Measurements from ENCODE around the gene LTBP3.

Gene LTBP3

DNA sequence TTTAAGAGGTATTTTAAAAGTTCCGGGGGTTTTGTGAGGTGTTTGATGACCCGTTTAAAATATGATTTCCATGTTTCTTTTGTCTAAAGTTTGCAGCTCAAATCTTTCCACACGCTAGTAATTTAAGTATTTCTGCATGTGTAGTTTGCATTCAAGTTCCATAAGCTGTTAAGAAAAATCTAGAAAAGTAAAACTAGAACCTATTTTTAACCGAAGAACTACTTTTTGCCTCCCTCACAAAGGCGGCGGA, 59.5 kb downstream of the LTBP3 start:
- ChIA-PET CTCF (interaction anchor here (1.2 kb wide), 1 partner anchor 82 kb away, joined by 4 read pairs; no protein-coding TSS in a partner anchor), POLR2A (ENCODE audit: low non-redundant PET) (interaction anchor here (0.7 to 4.8 kb wide), 7 partner anchors 9 to 79 kb away, joined by 3 to 34 read pairs (median 6); partner anchors contain the start of gene NEAT1)
- TF ChIP-seq, protein P1, sequence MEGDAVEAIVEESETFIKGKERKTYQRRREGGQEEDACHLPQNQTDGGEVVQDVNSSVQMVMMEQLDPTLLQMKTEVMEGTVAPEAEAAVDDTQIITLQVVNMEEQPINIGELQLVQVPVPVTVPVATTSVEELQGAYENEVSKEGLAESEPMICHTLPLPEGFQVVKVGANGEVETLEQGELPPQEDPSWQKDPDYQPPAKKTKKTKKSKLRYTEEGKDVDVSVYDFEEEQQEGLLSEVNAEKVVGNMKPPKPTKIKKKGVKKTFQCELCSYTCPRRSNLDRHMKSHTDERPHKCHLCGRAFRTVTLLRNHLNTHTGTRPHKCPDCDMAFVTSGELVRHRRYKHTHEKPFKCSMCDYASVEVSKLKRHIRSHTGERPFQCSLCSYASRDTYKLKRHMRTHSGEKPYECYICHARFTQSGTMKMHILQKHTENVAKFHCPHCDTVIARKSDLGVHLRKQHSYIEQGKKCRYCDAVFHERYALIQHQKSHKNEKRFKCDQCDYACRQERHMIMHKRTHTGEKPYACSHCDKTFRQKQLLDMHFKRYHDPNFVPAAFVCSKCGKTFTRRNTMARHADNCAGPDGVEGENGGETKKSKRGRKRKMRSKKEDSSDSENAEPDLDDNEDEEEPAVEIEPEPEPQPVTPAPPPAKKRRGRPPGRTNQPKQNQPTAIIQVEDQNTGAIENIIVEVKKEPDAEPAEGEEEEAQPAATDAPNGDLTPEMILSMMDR (conservative IDR thresholded peaks at IDR 0.05; ENCODE audit: low read depth) = no peak
- H3K27ac ChIP-seq = peak overlapping the region; percentile 99
- no peak for DNase-seq (ENCODE audit: low spot score)

DNA sequence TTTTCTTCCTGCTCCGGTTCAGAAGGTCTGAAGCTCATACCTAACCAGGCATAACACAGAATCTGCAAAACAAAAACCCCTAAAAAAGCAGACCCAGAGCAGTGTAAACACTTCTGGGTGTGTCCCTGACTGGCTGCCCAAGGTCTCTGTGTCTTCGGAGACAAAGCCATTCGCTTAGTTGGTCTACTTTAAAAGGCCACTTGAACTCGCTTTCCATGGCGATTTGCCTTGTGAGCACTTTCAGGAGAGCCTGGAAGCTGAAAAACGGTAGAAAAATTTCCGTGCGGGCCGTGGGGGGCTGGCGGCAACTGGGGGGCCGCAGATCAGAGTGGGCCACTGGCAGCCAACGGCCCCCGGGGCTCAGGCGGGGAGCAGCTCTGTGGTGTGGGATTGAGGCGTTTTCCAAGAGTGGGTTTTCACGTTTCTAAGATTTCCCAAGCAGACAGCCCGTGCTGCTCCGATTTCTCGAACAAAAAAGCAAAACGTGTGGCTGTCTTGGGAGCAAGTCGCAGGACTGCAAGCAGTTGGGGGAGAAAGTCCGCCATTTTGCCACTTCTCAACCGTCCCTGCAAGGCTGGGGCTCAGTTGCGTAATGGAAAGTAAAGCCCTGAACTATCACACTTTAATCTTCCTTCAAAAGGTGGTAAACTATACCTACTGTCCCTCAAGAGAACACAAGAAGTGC, 60.0 kb downstream of the LTBP3 start:
- TF ChIP-seq, protein P1 (conservative IDR thresholded peaks at IDR 0.05; ENCODE audit: low read depth) = no peak
- ChIA-PET POLR2A (ENCODE audit: low non-redundant PET) (interaction anchor here (0.6 to 4.8 kb wide), 13 partner anchors 10 to 78 kb away, joined by 3 to 34 read pairs (median 6); partner anchors contain the start of gene NEAT1), CTCF (interaction anchor here (0.9 to 1.2 kb wide), 2 partner anchors 22 to 81 kb away, joined by 3 to 4 read pairs; no protein-coding TSS in a partner anchor)
- peak overlapping the region; percentile 99 for H3K27ac ChIP-seq
- DNase-seq (ENCODE audit: low spot score) = no peak

- peak; percentile 87 for DNase-seq (ENCODE audit: low spot score)
- ChIA-PET POLR2A (ENCODE audit: low non-redundant PET) (interaction anchor here (0.5 to 4.8 kb wide), 13 partner anchors 9 to 140 kb away, joined by 3 to 34 read pairs (median 6); partner anchors contain the start of gene SIPA1), CTCF (interaction anchor here (0.9 kb wide), 2 partner anchors 21 to 28 kb away, joined by 3 read pairs; no protein-coding TSS in a partner anchor)
- TF ChIP-seq, protein P1 (conservative IDR thresholded peaks at IDR 0.05; ENCODE audit: low read depth) = no peak
- H3K27ac ChIP-seq = peak overlapping the region; percentile 99
These were observed 60.8 kb downstream of the LTBP3 start for GRCh38 chr11:65497141-65498041.

GRCh38 chr11:65496304-65497140, 61.6 kb downstream of the LTBP3 start:
- ChIA-PET CTCF (interaction anchor here (0.7 to 0.9 kb wide), 2 partner anchors 16 to 27 kb away, joined by 3 read pairs; no protein-coding TSS in a partner anchor), POLR2A (ENCODE audit: low non-redundant PET) (interaction anchor here (0.5 to 4.8 kb wide), 11 partner anchors 8 to 141 kb away, joined by 3 to 34 read pairs (median 6); partner anchors contain the start of gene SIPA1)
- no peak for DNase-seq (ENCODE audit: low spot score)
- H3K27ac ChIP-seq = peak overlapping the region; percentile 99
- TF ChIP-seq, protein P1 (conservative IDR thresholded peaks at IDR 0.05; ENCODE audit: low read depth) = no peak

- ChIA-PET CTCF (interaction anchor here (0.6 kb wide), 1 partner anchor 533 kb away, joined by 3 read pairs; the partner anchor contains the start of gene CATSPER1), POLR2A (ENCODE audit: low non-redundant PET) (interaction anchor here (0.6 to 2.5 kb wide), 6 partner anchors 14 to 74 kb away, joined by 3 to 19 read pairs (median 4); no protein-coding TSS in a partner anchor)
- peak; percentile 88 for DNase-seq (ENCODE audit: low spot score)
- TF ChIP-seq, protein P1 (conservative IDR thresholded peaks at IDR 0.05; ENCODE audit: low read depth) = no peak
- H3K27ac ChIP-seq = peak overlapping the region; percentile 99
These were observed 64.6 kb downstream of the LTBP3 start for GRCh38 chr11:65493367-65494176.

Measured in RWPE1 (cell line).